K562 (cell line): Measurements from ENCODE around the gene DNASE1L3. TPM values are rescaled to one million over a fixed set of nuclear protein-coding genes. Genes with fewer than 3 reads are reported as not detected.
"Not testable (repeated sequence)": the region's sequence is repeated elsewhere in the genome, so short reads cannot be mapped to it uniquely, and the experiment has no call there.

ENCODE experiments used
- ATAC-seq: fragments of 200-7000 bp; cut with Tn5 transposase; 3 replicates; pipeline ENCODE4 v1.9.1; 2020; ENCODE audit warnings: moderate library complexity
- BruUV-seq: library from RNA; stranded (reverse); fragments of 400-500 nt; replicated peaks from 2 replicates; lab custom pipeline; 2021; lab: Mats Ljungman, UMichigan
- CTCF ChIA-PET: fragments of 300-600 bp; formaldehyde crosslinking; extraction: SDS; loops from one replicate; lab custom pipeline; 2021; ENCODE audit warnings: low intra/inter-chr PET ratio; lab: Yijun Ruan, JAX
- POLR2A ChIA-PET: fragments of 300-600, 350-650 bp; sonication (Branson Sonifier 250); formaldehyde crosslinking; extraction: SDS; loops from one replicate; lab custom pipeline; 2021; ENCODE audit warnings: antibody characterized with exemption, inconsistent platforms; lab: Yijun Ruan, JAX
- DNase-seq, 4 experiments: peaks; one replicate each; pipeline versions ENCODE4 v3.0.0 to v3.0.0-alpha.2; 2011 to 2018; ENCODE audit warnings: low spot score in 3 of 4, mixed read lengths in 3 of 4; ENCODE audit errors: extremely low read depth in 1 of 4
- FAIRE-seq: peaks from 2 replicates; lab custom pipeline; 2011; peaks lifted over from hg19 to GRCh38; lab: Jason Lieb, UNC
- H2AFZ ChIP-seq: 2 replicates; pipeline ENCODE4 v1.6.0; 2011; ENCODE audit warnings: low read depth, low read length, control low read depth, inconsistent platforms
- H3K27ac ChIP-seq: fragments of 200-600 bp; 3 replicates; pipeline ENCODE4 v1.8.0; 2011; ENCODE audit warnings: low read depth, mild to moderate bottlenecking, control low read depth, inconsistent platforms, low read length, moderate library complexity, mixed read lengths; ENCODE audit errors: extremely low read depth
- H3K27me3 ChIP-seq, 2 experiments: fragments of 300-600 bp in 1 of 2; 2 replicates in 1 of 2; 3 replicates in 1 of 2; pipeline versions ENCODE4 v1.6.0 to v1.8.0; 2011; ENCODE audit warnings: inconsistent platforms in 2 of 2, low read length in 2 of 2, mild to moderate bottlenecking in 1 of 2, mixed read lengths in 1 of 2, moderate library complexity in 1 of 2; ENCODE audit not compliant: control insufficient read depth in 2 of 2, insufficient read depth in 2 of 2
- H3K36me3 ChIP-seq: fragments of 300-600 bp; 3 replicates; pipeline ENCODE4 v1.8.0; 2011; ENCODE audit warnings: mild to moderate bottlenecking, low read length, inconsistent platforms; ENCODE audit not compliant: control insufficient read depth, insufficient read depth
- H3K4me1 ChIP-seq, 2 experiments: fragments of 200-600 bp in 1 of 2; replicated peaks in 1 of 2; 2 replicates in 1 of 2; 3 replicates in 1 of 2; pipeline versions ENCODE4 v1.5.1 to v1.8.0; 2011; ENCODE audit warnings: inconsistent platforms in 2 of 2, low read length in 2 of 2, mild to moderate bottlenecking in 1 of 2, mixed read lengths in 1 of 2, moderate library complexity in 1 of 2; ENCODE audit not compliant: control insufficient read depth in 2 of 2, insufficient read depth in 2 of 2
- H3K4me2 ChIP-seq: 2 replicates; pipeline ENCODE4 v1.6.1; 2011; ENCODE audit warnings: low read length, control low read depth, inconsistent platforms, mixed read lengths; ENCODE audit not compliant: insufficient read depth
- H3K4me3 ChIP-seq: fragments of 200-600 bp; sonication (generic), shearing (Covaris generic); 2 replicates; pipeline ENCODE4 v1.5.1; 2016; ENCODE audit warnings: control low read depth, inconsistent platforms
- H3K79me2 ChIP-seq: fragments of 200-600 bp; 3 replicates; pipeline ENCODE4 v1.8.0; 2011; ENCODE audit warnings: low read length, inconsistent platforms; ENCODE audit not compliant: control insufficient read depth, insufficient read depth
- H3K9ac ChIP-seq, 2 experiments: 2 replicates each; pipeline versions ENCODE4 v1.6.0 to v1.6.1; 2011; ENCODE audit warnings: low read depth in 2 of 2, low read length in 2 of 2, control low read depth in 1 of 2, inconsistent platforms in 1 of 2, mild to moderate bottlenecking in 1 of 2, mixed read lengths in 1 of 2; ENCODE audit not compliant: insufficient read depth in 1 of 2
- H3K9me1 ChIP-seq: one replicate; pipeline ENCODE4 v1.6.0; 2011; ENCODE audit warnings: inconsistent platforms, mild to moderate bottlenecking, low read length, moderate library complexity; ENCODE audit not compliant: control insufficient read depth, insufficient read depth
- H3K9me3 ChIP-seq: replicated peaks from 2 replicates; pipeline ENCODE4 v1.5.1; 2011; ENCODE audit warnings: low read depth, low read length, inconsistent platforms; ENCODE audit not compliant: control insufficient read depth, insufficient read depth
- H4K20me1 ChIP-seq: replicated peaks from 2 replicates; pipeline ENCODE4 v1.6.1; 2011; ENCODE audit warnings: low read length, inconsistent platforms, mixed read lengths; ENCODE audit not compliant: control insufficient read depth, insufficient read depth
- BDP1 ChIP-seq: IDR thresholded peaks from 3 replicates; pipeline ENCODE4 v1.6.1; 2011; ENCODE audit not compliant: insufficient read length, insufficient read depth
- CCAR2 ChIP-seq: fragments of 200-400 bp; formaldehyde crosslinking; IDR thresholded peaks from 2 replicates; pipeline ENCODE4 v1.6.1; 2017; ENCODE audit warnings: mild to moderate bottlenecking, low read depth, low read length
- E2F3 ChIP-seq: fragments of 250-450 bp; sonication (Bioruptor Pico); IDR thresholded peaks from 2 replicates; pipeline ENCODE4 v1.4.0; 2020; ENCODE audit warnings: mild to moderate bottlenecking
- GTF2E2 ChIP-seq: fragments of 200-800 bp; sonication (Bioruptor generic); IDR thresholded peaks from 2 replicates; pipeline ENCODE4 v1.6.1; 2016; ENCODE audit warnings: missing genetic modification characterization, missing compliant biosample characterization
- NFXL1 ChIP-seq: fragments of 450-650 bp; formaldehyde crosslinking; IDR thresholded peaks from 2 replicates; pipeline ENCODE4 v1.4.0; 2021; ENCODE audit warnings: mild to moderate bottlenecking
- WGBS: fragments of 100-300 bp; shearing (Covaris generic); methylation state at CpG from one replicate; pipeline ENCODE4 v1.1.6; 2016; ENCODE audit warnings: low coverage, mixed read lengths; ENCODE audit not compliant: insufficient coverage; ENCODE audit errors: missing lambda C conversion rate; 5-methylcytosine and 5-hydroxymethylcytosine counted together
- in situ Hi-C: fragments of 300-500 bp; cut with MboI; formaldehyde crosslinking; loops from 4 replicates; pipeline ENCODE4 v1.15.0; 2018; ENCODE audit warnings: inconsistent platforms, mixed read lengths
- intact Hi-C: fragments of 100-400 bp; cut with micrococcal nuclease; formaldehyde crosslinking; loops from 2 replicates; pipeline ENCODE4 v1.14.2; 2022
- polyA plus RNA-seq, 8 experiments: library from polyadenylated mRNA; depleted of rRNA in 4 of 8; stranded (reverse) in 5 of 8; unstranded in 3 of 8; fragments of >200 nt; fragmentation: Nextera tagmentation in 2 of 8; fragmentation: Illumina TruSeq in 1 of 8; extraction: Ambion mirVana in 2 of 8; extraction: Trizol in 1 of 8; gene quantifications; 2 replicates each; pipeline versions ENCODE4 v1.2.1 to v1.2.3, GENCODE V29; 2011 to 2014; ENCODE audit warnings: inconsistent platforms in 1 of 8, missing spikeins in 1 of 8
- total RNA-seq, 7 experiments: library from RNA; depleted of rRNA in 6 of 7; stranded (reverse); fragments of >200 nt in 6 of 7; fragmentation: Illumina TruSeq in 2 of 7; extraction: Trizol in 2 of 7; gene quantifications; 2 replicates each; pipeline versions ENCODE4 v1.2.1 to v1.2.3, GENCODE V29; 2011 to 2021; ENCODE audit warnings: low replicate concordance in 1 of 7

DNASE1L3 gene
- total and polyA plus RNA-seq, 9 of the 15 experiments (the other 6 are each of a cell fraction or from before 2014, with no cell fraction given), result 0.06 TPM; not detected in 8

DNA sequence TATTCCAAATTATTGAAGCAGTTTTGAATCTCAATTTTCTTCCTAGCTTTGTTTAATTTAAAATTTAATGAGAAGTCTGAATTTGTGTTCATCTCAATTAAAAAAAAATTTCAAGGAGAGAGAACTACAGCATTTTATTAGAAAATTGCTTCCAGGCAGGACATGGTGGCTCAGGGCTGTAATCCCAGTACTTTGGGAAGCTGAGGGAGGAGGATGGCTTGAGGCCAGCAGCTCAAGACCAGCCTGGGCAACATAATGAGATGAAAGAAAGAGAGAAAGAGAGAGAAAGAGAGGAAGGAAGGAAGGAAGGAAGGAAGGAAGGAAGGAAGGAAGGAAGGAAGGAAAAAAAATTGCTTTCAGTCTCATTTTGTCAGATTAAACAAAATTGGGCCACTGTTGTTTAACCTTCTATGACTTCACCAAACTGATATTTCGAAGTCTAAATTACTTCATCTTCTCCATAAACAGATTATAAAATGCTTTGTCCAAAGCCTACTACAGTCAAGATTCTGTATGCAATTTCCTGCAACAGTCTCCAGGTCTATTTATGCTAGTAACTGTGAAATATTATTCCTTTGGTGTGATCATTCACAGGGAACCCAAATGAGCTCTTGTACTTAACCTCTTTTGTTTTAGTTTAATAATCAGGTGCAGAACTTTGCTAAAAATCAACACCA, 20.2 kb upstream of the DNASE1L3 start:
- Histone ChIP-seq H3K4me1 (peaks cover 3 to 6% of the 10 kb centered on the region in 2 experiments; a peak in 4 of 5 replicates), H3K4me3 (no peak overlapping the region), H3K9me1 (no peaks in the 10 kb centered on the region), H3K36me3 (no peaks in the 10 kb centered on the region), H3K9me3 (no peaks in the 10 kb centered on the region), H3K4me2 (no peak overlapping the region), H4K20me1 (no peaks in the 10 kb centered on the region), H3K27me3 (no peaks in the 10 kb centered on the region), H3K27ac (no peak overlapping the region), H2AFZ (no peak overlapping the region), H3K79me2 (no peaks in the 10 kb centered on the region), H3K9ac (no peak overlapping the region)
- no peak for ATAC-seq
- ChIA-PET POLR2A (no interaction called here), CTCF (no interaction called here)
- no peak for FAIRE-seq
- WGBS, result 0% methylated on average over 1 of the region's 1 CpG
- no peak for DNase-seq
- BruUV-seq, result no TSS peak
- TF ChIP-seq BDP1 (no peak), NFXL1 (CRISPR knock-in tag) (no peak), GTF2E2 (tag) (no peak), CCAR2 (no peak), E2F3 (CRISPR knock-in tag) (no peak)
- in situ Hi-C loops (no loop called here), intact Hi-C loops (no loop called here)

DNA sequence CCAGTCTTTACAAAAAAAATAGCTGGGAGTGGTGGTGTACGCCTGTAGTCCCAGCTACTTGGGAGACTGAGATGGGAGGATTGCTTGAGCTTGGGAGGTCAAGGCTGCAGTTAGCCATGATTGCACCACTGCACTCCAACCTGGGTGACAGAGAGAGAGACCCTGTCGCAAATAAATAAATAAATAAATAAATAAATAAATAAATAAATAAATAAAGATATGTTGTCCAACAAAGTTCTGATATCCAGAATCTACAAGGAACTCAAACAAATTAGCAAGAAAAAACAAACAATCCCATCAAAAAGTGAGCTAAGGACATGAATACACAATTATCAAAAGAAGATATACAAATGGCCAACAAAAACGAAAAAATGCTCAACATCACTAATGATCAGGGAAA, 17.2 kb upstream of the DNASE1L3 start:
- H3K27me3 ChIP-seq, DNase-seq, H3K9me3 ChIP-seq, H3K4me1 ChIP-seq, BruUV-seq, H3K79me2 ChIP-seq, H3K9me1 ChIP-seq, H3K27ac ChIP-seq, H3K36me3 ChIP-seq, H4K20me1 ChIP-seq, H3K4me2 ChIP-seq, POLR2A ChIA-PET, H3K9ac ChIP-seq, ATAC-seq, H3K4me3 ChIP-seq, intact Hi-C loops, FAIRE-seq, H2AFZ ChIP-seq, in situ Hi-C loops: not testable (repeated sequence)
- CTCF ChIA-PET, result interaction anchor here (0.6 kb wide), 1 partner anchor 37 kb away, joined by 4 read pairs; no protein-coding TSS in a partner anchor
- WGBS, result 0% methylated on average over 3 of the region's 3 CpGs
